CD4-positive, alpha-beta memory T cell (primary cell): ENCODE results near the gene EEFSEC. TPM values are rescaled to one million over a fixed set of nuclear protein-coding genes. Genes with fewer than 3 reads are reported as not detected.

Source experiments
- CTCF ChIA-PET: fragments of 350-600 bp; sonication (Branson Sonifier 250); formaldehyde crosslinking; loops from one replicate; lab custom pipeline; 2021; ENCODE audit warnings: inconsistent platforms; ENCODE audit not compliant: partially characterized antibody; lab: Charles Lee
- POLR2A ChIA-PET: fragments of 350-600 bp; sonication (Branson Sonifier 250); formaldehyde crosslinking; loops from one replicate; lab custom pipeline; 2021; ENCODE audit not compliant: partially characterized antibody; lab: Charles Lee
- DNase-seq, 5 donors: peaks; one replicate each; pipeline versions ENCODE4 v3.0.0 to v3.0.0-alpha.2; 2020 to 2022; ENCODE audit warnings: mixed read lengths in 1 of 5
- H3K27ac ChIP-seq: one replicate; pipeline ENCODE4 v1.7.0; 2013; ENCODE audit warnings: low read depth, low read length
- H3K27me3 ChIP-seq: 2 replicates; pipeline ENCODE4 v1.7.0; 2013; ENCODE audit warnings: mild to moderate bottlenecking, low read length, moderate library complexity; ENCODE audit not compliant: insufficient read depth
- H3K36me3 ChIP-seq: 2 replicates; pipeline ENCODE4 v1.7.0; 2013; ENCODE audit warnings: mild to moderate bottlenecking, low read length, moderate library complexity; ENCODE audit not compliant: insufficient read depth
- H3K4me1 ChIP-seq: 2 replicates; pipeline ENCODE4 v1.7.0; 2013; ENCODE audit warnings: mild to moderate bottlenecking, low read length, moderate library complexity; ENCODE audit not compliant: insufficient read depth
- H3K4me3 ChIP-seq, 2 donors: one replicate each; pipeline ENCODE4 v1.7.0; 2013; ENCODE audit warnings: low read length in 2 of 2, mild to moderate bottlenecking in 1 of 2
- H3K9me3 ChIP-seq, 2 donors: one replicate each; pipeline ENCODE4 v1.7.0; 2013; ENCODE audit warnings: low read length in 2 of 2, control low read depth in 1 of 2; ENCODE audit not compliant: control insufficient read depth in 1 of 2
- H3K27ac Mint-ChIP-seq, 7 donors: one replicate each; pipeline ENCODE4 v1.8.0; 2020 to 2021; ENCODE audit warnings: mixed read lengths in 7 of 7, mild to moderate bottlenecking in 6 of 7, inconsistent platforms in 3 of 7, moderate library complexity in 3 of 7
- H3K27me3 Mint-ChIP-seq, 2 donors: one replicate each; pipeline ENCODE4 v1.8.0; 2020 to 2021; ENCODE audit warnings: mixed read lengths in 2 of 2
- H3K36me3 Mint-ChIP-seq, 2 donors: one replicate each; pipeline ENCODE4 v1.8.0; 2020 to 2021; ENCODE audit warnings: mixed read lengths in 2 of 2, inconsistent platforms in 1 of 2, mild to moderate bottlenecking in 1 of 2
- H3K4me1 Mint-ChIP-seq, 4 donors: one replicate each; pipeline ENCODE4 v1.8.0; 2020 to 2021; ENCODE audit warnings: mixed read lengths in 4 of 4, mild to moderate bottlenecking in 1 of 4
- H3K4me3 Mint-ChIP-seq, 8 donors: one replicate each; pipeline ENCODE4 v1.8.0; 2020 to 2021; ENCODE audit warnings: mixed read lengths in 8 of 8, mild to moderate bottlenecking in 7 of 8, moderate library complexity in 6 of 8, inconsistent platforms in 3 of 8
- H3K9me3 Mint-ChIP-seq, 8 donors: one replicate each; pipeline ENCODE4 v1.8.0; 2020 to 2021; ENCODE audit warnings: mixed read lengths in 8 of 8, mild to moderate bottlenecking in 5 of 8, inconsistent platforms in 3 of 8, moderate library complexity in 1 of 8
- intact Hi-C: fragments of 100-400 bp; cut with micrococcal nuclease; formaldehyde crosslinking; loops from one replicate; pipeline ENCODE4 v1.15.1; 2023
- polyA plus RNA-seq, 2 donors: library from polyadenylated mRNA; unstranded; fragments of 300-500 nt; fragmentation: Illumina TruSeq; gene quantifications; one replicate each; pipeline ENCODE4 v1.2.3, GENCODE V29; 2021
- total RNA-seq, 2 experiments: library from RNA; stranded (reverse); gene quantifications; one replicate each; pipeline ENCODE4 v1.2.3, GENCODE V29; 2021

Gene EEFSEC
- total and polyA plus RNA-seq, 4 experiments from 2014 or later = 14.0 to 24.9 (median 17.1) TPM

GRCh38 chr3:128354788-128355542, 201.7 kb downstream of the EEFSEC start:
- H3K4me3 Mint-ChIP-seq = no peak overlapping the region
- ChIA-PET POLR2A (no interaction called here), CTCF (interaction anchor here (0.8 kb wide), 1 partner anchor 13 kb away, joined by 3 read pairs; no protein-coding TSS in a partner anchor)
- H3K36me3 Mint-ChIP-seq = peaks cover 21 to 35% of the 10 kb centered on the region in 2 donors
- Histone ChIP-seq H3K4me3 (no peak overlapping the region), H3K4me1 (no peaks in the 10 kb centered on the region), H3K9me3 (no peaks in the 10 kb centered on the region), H3K36me3 (peaks cover 13% of the 10 kb centered on the region), H3K27me3 (no peaks in the 10 kb centered on the region), H3K27ac (no peak overlapping the region)
- DNase-seq = no peak
- intact Hi-C loops = no loop called here
- peaks cover 0 to 2% (median 0%) of the 10 kb centered on the region in 4 donors for H3K4me1 Mint-ChIP-seq
- no peaks in the 10 kb centered on the region for H3K27me3 Mint-ChIP-seq
- H3K9me3 Mint-ChIP-seq = no peaks in the 10 kb centered on the region
- no peak overlapping the region for H3K27ac Mint-ChIP-seq

DNA sequence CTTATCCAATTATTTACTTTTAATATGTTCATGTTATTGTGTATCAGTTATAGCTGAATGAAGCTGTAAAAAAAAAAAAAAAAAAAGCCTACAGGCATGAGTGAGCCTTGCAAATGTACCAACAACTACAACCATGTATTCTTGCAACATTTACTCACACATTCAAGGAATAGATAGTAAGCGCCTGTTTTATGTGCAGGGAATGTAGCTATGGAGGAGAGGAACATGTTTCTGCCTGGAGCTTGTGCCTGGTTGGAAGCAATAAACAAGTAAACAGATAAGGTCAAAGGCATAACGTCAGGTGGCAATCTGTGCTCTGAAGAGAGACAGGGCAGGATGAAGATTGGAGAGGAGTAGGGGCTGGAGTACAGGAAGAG, 202.2 kb downstream of the EEFSEC start:
- POLR2A ChIA-PET = no interaction called here
- H3K9me3 ChIP-seq = no peaks in the 10 kb centered on the region
- H3K27ac ChIP-seq = no peak overlapping the region
- Mint-ChIP-seq H3K27ac (peak overlapping the region in 1 of 7 donors; percentile 81), H3K4me3 (no peak overlapping the region), H3K9me3 (no peaks in the 10 kb centered on the region), H3K4me1 (peaks cover 0 to 2% (median 0%) of the 10 kb centered on the region in 4 donors), H3K27me3 (no peaks in the 10 kb centered on the region), H3K36me3 (peaks cover 21 to 34% of the 10 kb centered on the region in 2 donors)
- H3K4me3 ChIP-seq = no peak overlapping the region
- H3K27me3 ChIP-seq = no peaks in the 10 kb centered on the region
- CTCF ChIA-PET = interaction anchor here (0.8 kb wide), 1 partner anchor 13 kb away, joined by 3 read pairs; no protein-coding TSS in a partner anchor
- no peaks in the 10 kb centered on the region for H3K4me1 ChIP-seq
- peaks cover 13% of the 10 kb centered on the region for H3K36me3 ChIP-seq
- no peak for DNase-seq
- intact Hi-C loops = no loop called here

- Mint-ChIP-seq H3K4me1 (peaks cover 0 to 2% (median 0%) of the 10 kb centered on the region in 4 donors), H3K36me3 (peaks cover 16 to 28% of the 10 kb centered on the region in 2 donors), H3K27me3 (no peaks in the 10 kb centered on the region), H3K9me3 (no peaks in the 10 kb centered on the region), H3K27ac (peak overlapping the region in 4 of 7 donors; percentile 4 to 56 (median 30)), H3K4me3 (no peak overlapping the region)
- ChIA-PET CTCF (interaction anchor here (1.1 kb wide), 1 partner anchor 10 kb away, joined by 3 read pairs; no protein-coding TSS in a partner anchor), POLR2A (no interaction called here)
- no peak for DNase-seq
- no peaks in the 10 kb centered on the region for H3K27me3 ChIP-seq
- no peaks in the 10 kb centered on the region for H3K4me1 ChIP-seq
- no peaks in the 10 kb centered on the region for H3K9me3 ChIP-seq
- intact Hi-C loops = no loop called here
- H3K36me3 ChIP-seq = peaks cover 12% of the 10 kb centered on the region
- H3K4me3 ChIP-seq = no peak overlapping the region
- H3K27ac ChIP-seq = no peak overlapping the region
These were observed 203.5 kb downstream of the EEFSEC start for GRCh38 chr3:128356822-128357221.

DNA sequence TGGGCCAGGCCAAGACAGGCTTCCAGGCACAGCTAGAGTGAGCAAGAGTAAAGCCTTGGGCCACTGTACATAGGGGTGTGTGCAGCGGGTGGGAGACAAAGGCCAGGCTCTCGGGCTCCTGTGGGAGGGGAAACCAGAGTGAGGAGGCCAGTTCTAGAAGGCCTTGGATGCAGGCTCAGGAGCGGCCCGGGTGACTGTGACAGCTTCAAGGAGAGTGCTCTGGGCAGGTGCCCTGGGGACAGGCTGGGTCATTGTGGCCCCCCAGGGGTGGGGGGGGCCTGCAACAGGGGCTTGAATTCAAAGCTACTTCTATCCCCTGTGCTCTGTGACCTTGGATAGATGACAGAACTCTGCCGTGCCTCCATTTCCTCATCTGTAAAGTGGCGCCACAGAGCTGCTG, 204.3 kb downstream of the EEFSEC start:
- Histone ChIP-seq H3K4me3 (no peak overlapping the region), H3K9me3 (no peaks in the 10 kb centered on the region), H3K4me1 (no peaks in the 10 kb centered on the region), H3K36me3 (peaks cover 14% of the 10 kb centered on the region), H3K27me3 (no peaks in the 10 kb centered on the region), H3K27ac (no peak overlapping the region)
- ChIA-PET CTCF (interaction anchor here (1.1 kb wide), 1 partner anchor 10 kb away, joined by 3 read pairs; no protein-coding TSS in a partner anchor), POLR2A (no interaction called here)
- Mint-ChIP-seq H3K36me3 (peaks cover 13 to 27% of the 10 kb centered on the region in 2 donors), H3K9me3 (no peaks in the 10 kb centered on the region), H3K4me3 (no peak overlapping the region), H3K27me3 (no peaks in the 10 kb centered on the region), H3K4me1 (peaks cover 0 to 2% (median 0%) of the 10 kb centered on the region in 4 donors), H3K27ac (no peak overlapping the region)
- intact Hi-C loops = no loop called here
- DNase-seq = no peak

DNA sequence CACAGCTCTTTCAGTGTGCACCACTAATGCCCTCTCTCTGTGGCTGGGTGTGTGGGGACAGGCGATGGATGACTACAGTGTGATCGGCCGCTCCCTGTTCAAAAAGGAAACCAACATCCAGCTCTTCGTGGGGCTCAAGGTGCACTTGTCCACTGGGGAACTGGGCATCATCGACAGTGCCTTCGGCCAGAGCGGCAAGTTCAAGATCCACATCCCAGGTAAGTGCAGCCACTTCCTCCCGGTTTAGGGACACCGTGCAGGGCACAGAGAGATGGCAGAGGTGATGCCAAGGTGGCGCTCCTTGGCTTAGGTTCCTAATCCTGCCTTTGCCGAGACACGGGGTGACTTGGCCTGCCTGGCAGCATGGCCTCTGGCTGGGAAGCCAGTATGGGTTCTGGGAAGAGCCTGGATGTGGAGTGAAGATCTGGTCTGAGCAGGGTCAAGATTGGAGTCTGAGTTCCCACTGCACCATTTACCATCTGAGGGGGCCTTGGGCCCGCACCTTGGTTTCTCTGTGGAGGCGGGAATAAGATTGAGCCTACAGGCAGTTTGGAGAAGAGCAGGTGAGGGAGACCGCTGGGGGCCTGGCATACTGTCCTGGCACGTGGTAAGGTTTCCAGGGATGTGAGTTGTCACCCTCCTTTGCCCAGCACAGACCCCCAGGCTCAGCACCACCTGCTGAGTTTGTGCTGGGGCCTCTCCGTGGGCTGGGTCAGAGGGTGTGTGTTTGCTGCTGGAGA, 205.0 kb downstream of the EEFSEC start:
- no peak overlapping the region for H3K4me3 Mint-ChIP-seq
- Histone ChIP-seq H3K36me3 (peaks cover 14% of the 10 kb centered on the region), H3K4me3 (no peak overlapping the region), H3K27ac (no peak overlapping the region), H3K9me3 (no peaks in the 10 kb centered on the region), H3K4me1 (no peaks in the 10 kb centered on the region), H3K27me3 (no peaks in the 10 kb centered on the region)
- intact Hi-C loops = no loop called here
- POLR2A ChIA-PET = no interaction called here
- no peak for DNase-seq
- H3K4me1 Mint-ChIP-seq = peaks cover 0 to 2% (median 0%) of the 10 kb centered on the region in 4 donors
- H3K27me3 Mint-ChIP-seq = no peaks in the 10 kb centered on the region
- CTCF ChIA-PET = interaction anchor here (1.1 kb wide), 1 partner anchor 11 kb away, joined by 3 read pairs; no protein-coding TSS in a partner anchor
- H3K9me3 Mint-ChIP-seq = no peaks in the 10 kb centered on the region
- peak overlapping the region in 1 of 7 donors; percentile 29 for H3K27ac Mint-ChIP-seq
- peaks cover 13 to 26% of the 10 kb centered on the region in 2 donors for H3K36me3 Mint-ChIP-seq

DNA sequence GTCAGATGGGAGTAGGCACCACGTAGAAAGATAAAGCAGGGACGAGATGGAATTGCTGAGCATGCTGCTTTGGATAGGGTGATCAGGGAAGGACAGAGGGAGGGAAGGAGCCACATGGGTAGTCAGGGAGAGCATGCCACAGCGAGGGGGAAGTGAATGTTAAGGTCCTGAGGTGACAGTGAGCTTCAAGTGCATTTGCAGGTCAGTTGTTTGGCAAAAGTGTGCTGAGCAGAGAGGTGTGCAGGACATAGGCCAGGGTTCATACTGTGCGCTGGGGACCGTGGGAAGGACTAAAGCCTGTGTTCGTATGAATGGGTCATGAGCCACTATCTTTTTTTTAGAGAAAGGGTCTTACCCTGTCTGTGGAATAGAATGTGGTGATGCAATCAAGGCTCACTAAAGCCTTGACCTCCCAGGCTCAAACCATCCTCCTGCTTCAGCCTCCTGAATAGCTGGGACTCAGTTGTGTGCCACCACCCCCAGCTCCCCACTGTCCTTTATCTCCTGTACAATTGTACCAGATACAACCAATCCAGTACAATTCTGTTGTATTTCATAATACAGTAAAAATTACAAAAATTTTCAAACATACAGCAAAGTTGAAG, 205.9 kb downstream of the EEFSEC start:
- no peaks in the 10 kb centered on the region for H3K27me3 Mint-ChIP-seq
- Histone ChIP-seq H3K27ac (no peak overlapping the region), H3K4me3 (no peak overlapping the region), H3K27me3 (no peaks in the 10 kb centered on the region), H3K4me1 (no peaks in the 10 kb centered on the region), H3K36me3 (peaks cover 14% of the 10 kb centered on the region), H3K9me3 (no peaks in the 10 kb centered on the region)
- peaks cover 0 to 2% (median 0%) of the 10 kb centered on the region in 4 donors for H3K4me1 Mint-ChIP-seq
- no peak overlapping the region for H3K4me3 Mint-ChIP-seq
- no peak overlapping the region for H3K27ac Mint-ChIP-seq
- ChIA-PET CTCF (no interaction called here), POLR2A (no interaction called here)
- H3K36me3 Mint-ChIP-seq = peaks cover 15 to 23% of the 10 kb centered on the region in 2 donors
- H3K9me3 Mint-ChIP-seq = no peaks in the 10 kb centered on the region
- intact Hi-C loops = no loop called here
- no peak for DNase-seq
